ENCODE data around the gene SOCS4.
"Not testable (repeated sequence)": the region's sequence is repeated elsewhere in the genome, so short reads cannot be mapped to it uniquely, and the experiment has no call there.

SOCS4 gene

DNA sequence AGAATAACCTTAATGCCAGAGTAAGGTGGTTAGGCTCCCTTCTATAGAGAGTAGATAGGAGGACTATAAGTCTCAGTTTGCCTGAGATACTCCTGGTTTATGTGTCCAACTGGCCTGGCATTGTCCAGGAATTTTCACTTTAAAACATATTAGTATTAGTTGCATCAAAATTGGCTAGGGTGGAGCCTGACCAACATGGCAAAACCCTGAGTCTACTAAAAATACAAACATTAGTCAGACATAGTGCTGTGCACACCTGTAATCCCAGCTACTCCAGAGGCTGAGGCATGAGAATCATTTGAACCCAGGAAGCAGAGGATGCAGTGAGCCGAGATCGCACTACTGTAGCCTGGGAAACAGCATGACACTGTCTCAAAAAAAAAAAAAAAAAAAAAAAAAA is 12.0 kb upstream of the SOCS4 start:
- TF ChIP-seq, protein P1, sequence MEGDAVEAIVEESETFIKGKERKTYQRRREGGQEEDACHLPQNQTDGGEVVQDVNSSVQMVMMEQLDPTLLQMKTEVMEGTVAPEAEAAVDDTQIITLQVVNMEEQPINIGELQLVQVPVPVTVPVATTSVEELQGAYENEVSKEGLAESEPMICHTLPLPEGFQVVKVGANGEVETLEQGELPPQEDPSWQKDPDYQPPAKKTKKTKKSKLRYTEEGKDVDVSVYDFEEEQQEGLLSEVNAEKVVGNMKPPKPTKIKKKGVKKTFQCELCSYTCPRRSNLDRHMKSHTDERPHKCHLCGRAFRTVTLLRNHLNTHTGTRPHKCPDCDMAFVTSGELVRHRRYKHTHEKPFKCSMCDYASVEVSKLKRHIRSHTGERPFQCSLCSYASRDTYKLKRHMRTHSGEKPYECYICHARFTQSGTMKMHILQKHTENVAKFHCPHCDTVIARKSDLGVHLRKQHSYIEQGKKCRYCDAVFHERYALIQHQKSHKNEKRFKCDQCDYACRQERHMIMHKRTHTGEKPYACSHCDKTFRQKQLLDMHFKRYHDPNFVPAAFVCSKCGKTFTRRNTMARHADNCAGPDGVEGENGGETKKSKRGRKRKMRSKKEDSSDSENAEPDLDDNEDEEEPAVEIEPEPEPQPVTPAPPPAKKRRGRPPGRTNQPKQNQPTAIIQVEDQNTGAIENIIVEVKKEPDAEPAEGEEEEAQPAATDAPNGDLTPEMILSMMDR (IDR thresholded peaks at IDR 0.05; ENCODE audit: borderline replicate concordance, insufficient read depth, low read depth, low read length), result no peak
- no peak overlapping the region for H3K4me3 ChIP-seq (ENCODE audit: low read depth, low read length)

DNA sequence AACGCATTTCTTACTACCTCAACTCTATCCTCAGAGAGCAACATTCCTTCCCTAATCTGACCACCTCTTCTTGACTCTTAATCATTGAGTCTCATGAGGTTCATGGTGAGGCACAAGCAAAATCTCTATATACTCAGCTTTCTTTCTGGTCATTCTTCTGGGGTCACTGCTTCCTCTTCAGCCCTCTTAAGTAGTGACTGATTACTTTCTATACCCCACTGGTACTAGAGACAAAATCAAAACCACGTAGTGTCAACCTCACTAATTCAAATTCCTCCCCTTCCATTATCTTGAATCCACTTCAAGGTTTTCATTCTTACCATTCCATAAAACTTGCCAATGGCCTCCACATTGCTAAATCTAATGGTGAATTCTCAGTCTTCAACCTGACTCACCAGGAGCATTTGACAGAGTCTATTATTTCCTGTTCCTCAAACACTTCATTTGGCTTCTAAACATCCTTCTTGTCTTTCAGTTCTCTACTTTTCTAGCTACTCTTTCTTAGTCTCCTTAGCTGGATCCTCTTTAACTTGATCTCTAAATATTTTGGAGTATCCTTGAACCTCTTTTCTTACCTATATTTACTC is 7.0 kb upstream of the SOCS4 start:
- TF ChIP-seq, protein P1 (IDR thresholded peaks at IDR 0.05; ENCODE audit: borderline replicate concordance, insufficient read depth, low read depth, low read length), result no peak
- H3K4me3 ChIP-seq (ENCODE audit: low read depth, low read length), result no peak overlapping the region

DNA sequence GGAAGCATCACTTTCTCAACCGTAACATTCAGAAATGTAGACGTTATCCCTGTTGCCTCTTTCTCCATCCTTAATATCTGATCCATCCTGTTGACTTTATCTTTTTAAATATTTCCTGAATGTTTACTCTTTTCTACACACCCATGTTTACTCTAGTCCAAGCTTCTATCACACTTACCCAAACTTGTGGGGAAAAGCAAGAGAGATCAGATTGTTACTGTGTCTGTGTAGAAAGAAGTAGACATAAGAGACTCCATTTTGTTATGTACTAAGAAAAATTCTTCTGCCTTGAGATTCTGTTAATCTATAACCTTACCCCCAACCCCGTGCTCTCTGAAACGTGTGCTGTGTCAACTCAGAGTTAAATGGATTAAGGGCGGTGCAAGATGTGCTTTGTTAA is 2.7 kb upstream of the SOCS4 start:
- H3K4me3 ChIP-seq (ENCODE audit: low read depth, low read length), result not testable (repeated sequence)

DNA sequence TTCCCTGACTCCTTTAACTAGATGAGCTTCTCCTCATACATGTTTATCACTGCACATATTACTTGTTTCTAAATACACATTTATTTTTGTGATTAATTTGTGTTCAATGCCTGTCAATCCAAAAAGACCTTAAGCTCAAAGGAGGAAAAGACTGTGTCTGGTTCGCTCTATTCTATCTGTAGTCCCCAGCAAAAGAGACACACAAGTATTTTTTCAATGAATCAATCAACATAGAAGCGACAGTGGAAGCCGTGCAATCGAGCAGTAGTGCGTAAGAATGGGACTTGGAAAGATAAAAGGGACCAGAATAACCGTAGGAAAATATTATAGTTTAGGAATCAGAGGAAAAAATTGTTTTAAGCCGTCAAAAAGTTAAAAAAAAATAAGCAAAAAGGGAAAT is 1.1 kb upstream of the SOCS4 start:
- peak overlapping the region; percentile 99 for H3K4me3 ChIP-seq (ENCODE audit: low read depth, low read length)
- TF ChIP-seq, protein P1 (IDR thresholded peaks at IDR 0.05; ENCODE audit: borderline replicate concordance, insufficient read depth, low read depth, low read length), result no peak

DNA sequence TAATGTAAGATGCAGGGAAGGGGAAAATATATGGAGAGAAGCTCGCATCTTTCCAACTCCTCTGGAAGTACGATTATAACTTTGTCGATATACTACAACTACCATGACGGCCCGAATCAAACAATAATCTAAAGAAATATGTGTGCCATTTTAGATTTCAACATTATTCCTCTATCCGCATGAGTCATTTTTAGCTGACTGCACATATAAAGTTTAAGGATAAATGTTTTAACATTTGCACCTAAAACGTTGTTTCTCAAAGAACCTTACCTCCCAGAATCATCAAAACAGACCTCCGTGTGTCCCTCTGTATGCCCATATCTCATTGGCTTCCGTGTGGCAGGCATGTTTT is 619 bp upstream of the SOCS4 start:
- TF ChIP-seq, protein P1 (IDR thresholded peaks at IDR 0.05; ENCODE audit: borderline replicate concordance, insufficient read depth, low read depth, low read length), result no peak
- H3K4me3 ChIP-seq (ENCODE audit: low read depth, low read length), result peak overlapping the region; percentile 99

DNA sequence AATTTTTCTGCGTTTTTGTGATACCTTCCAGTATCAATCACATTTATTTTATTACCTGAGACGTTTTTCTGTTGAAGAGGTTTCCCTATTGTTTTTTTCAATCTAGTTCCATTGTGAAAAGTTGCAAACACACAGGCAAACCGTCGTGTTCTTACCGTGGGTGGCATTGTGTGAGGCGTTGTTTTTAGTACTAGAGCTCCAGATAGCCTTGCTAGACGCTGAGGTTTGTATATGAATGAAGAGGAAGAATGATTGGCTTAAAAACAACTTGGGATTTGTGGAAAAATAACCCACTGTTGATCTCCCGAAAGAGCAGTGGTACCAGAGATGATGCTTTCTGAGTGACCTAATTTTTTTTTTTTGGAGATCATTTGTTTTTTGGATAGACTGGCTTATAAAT is 1.0 kb downstream of the SOCS4 start:
- TF ChIP-seq, protein P1 (IDR thresholded peaks at IDR 0.05; ENCODE audit: borderline replicate concordance, insufficient read depth, low read depth, low read length), result no peak
- peak overlapping the region; percentile 99 for H3K4me3 ChIP-seq (ENCODE audit: low read depth, low read length)

DNA sequence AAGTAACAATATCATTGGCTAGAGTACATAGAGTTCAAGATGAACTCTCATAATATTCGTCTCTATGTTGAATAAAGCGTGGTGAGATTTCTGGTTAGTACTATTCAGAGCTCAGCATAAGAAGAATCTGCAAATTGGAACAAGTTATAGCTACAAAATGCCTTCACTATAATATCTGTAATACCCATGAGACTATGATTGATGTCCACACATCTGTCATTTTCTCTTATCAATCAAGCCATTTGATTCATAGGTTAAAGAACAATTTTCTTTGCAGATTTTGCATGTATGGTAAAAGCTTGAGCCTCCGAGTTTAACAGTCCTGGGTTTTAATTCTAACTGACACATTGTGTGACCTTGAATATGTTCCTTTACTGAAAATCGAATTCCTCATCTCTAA is 1.4 kb downstream of the SOCS4 start:
- TF ChIP-seq, protein P1 (IDR thresholded peaks at IDR 0.05; ENCODE audit: borderline replicate concordance, insufficient read depth, low read depth, low read length), result no peak
- peak overlapping the region; percentile 99 for H3K4me3 ChIP-seq (ENCODE audit: low read depth, low read length)

DNA sequence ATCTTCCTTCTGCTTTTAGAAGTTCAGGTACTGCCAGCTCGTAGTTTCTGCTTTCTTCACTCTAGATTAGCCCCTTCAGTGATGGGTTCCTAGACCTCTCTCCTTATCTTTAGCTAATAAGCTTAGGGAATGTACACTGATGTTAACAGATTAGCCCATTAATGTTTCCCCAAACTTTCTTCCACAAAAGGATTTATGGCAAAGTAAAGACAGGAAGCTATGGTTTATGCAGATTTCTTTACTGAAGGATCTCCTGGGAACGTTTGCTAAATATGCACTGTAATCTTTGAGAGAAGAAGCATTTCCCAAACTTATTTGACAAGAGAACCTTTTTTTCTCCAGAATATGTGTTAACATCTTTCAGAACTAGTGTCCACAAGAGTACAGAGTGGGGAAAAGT is 4.2 kb downstream of the SOCS4 start:
- TF ChIP-seq, protein P1 (IDR thresholded peaks at IDR 0.05; ENCODE audit: borderline replicate concordance, insufficient read depth, low read depth, low read length), result no peak

DNA sequence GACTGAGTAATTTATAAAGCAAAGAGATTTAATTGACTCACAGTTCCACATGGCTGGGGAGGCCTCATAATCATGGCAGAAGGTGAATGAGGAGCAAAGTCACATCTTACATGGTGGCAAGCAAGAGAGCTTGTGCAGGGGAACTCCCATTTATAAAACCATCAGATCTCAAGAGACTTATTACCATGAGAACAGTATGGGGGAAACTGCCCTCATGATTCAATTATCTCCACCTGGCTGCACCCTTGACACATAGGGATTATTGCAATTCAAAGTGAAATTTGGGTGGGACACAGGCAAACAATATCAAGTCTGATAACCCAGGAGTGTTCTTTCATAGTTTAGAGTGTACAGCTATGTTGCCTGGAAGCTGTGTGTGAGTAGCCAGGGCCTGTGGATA is 11.0 kb downstream of the SOCS4 start:
- not testable (repeated sequence) for H3K4me3 ChIP-seq (ENCODE audit: low read depth, low read length)

More for the DNA sequence above, 4.2 kb downstream of the SOCS4 start:
- H3K4me3 ChIP-seq (ENCODE audit: low read depth, low read length), result no peak overlapping the region
